ENCODE measurements around the gene POP5.

DNA sequence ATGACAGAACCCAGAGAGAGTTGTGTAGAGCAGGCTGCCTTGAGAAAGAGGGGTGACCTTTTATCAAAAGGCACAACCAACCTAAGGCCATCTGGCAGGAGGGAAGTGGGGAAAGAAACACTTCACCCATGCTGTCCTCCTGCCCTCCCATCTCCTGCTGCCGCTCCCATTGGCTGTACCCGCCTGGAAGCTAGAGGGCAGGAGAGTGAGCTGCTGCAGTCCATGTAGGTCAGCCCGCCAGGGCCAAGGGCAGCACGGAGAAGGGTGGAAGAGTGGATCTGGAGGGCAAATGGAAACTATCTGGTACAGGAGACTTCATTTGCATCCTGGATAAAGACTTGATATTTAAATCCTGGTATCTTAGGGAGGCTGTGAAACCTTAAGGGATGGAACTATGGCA, 47.7 kb upstream of the POP5 start:
- TF ChIP-seq POLR2A (IDR thresholded peaks at IDR 0.05), result no peak
- no peak for TF ChIP-seq CTCF (IDR thresholded peaks at IDR 0.05)

All from thyroid gland (tissue), 4 donors.